HG03520 (cell line): ENCODE measurements around the gene CDK11A.
"Not testable (repeated sequence)": the region's sequence is repeated elsewhere in the genome, so short reads cannot be mapped to it uniquely, and the experiment has no call there.

Experiments used
- ATAC-seq: cut with Tn5 transposase; IDR thresholded peaks from one replicate; pipeline ENCODE4 v1.9.1; 2021; ENCODE audit warnings: mild to moderate bottlenecking, moderate library complexity; ENCODE audit not compliant: unreplicated experiment

CDK11A gene

DNA sequence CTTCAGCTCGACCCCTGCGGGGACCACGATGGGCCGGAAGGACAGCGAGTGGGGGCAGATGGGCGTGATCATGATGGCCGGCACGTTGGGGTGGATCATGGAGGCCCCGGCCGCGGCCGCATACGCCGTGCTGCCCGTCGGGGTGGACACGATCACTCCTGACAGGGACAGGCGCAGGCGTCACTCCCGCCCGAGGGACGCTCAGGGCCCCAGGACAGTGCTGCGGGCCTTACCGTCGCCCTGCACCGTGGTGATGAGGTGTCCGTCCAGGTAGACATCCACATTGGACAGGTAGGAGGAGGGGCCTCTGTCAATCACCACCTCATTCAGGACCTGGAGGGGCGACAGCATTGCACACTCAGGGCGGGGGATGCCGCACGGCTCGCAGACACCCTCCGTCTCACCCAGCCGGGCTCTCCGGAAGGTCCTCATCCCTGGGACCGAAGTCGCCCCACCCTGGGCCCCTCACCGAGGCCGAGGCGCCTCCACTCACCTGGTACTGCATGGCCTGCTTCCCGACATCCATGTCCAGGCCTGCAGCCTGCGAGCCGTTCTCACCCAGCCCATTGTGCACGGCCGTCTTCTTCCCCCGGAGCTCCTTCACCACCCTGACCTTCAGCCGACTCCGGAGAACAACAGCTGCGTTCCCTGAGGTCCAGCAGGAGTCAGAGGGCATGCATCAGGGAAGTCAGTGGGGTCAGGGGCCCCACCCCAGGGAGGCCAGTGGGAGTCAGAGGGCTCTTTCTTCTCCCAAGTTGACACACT is 30.1 kb upstream of the CDK11A start:
- ATAC-seq, result no peak

DNA sequence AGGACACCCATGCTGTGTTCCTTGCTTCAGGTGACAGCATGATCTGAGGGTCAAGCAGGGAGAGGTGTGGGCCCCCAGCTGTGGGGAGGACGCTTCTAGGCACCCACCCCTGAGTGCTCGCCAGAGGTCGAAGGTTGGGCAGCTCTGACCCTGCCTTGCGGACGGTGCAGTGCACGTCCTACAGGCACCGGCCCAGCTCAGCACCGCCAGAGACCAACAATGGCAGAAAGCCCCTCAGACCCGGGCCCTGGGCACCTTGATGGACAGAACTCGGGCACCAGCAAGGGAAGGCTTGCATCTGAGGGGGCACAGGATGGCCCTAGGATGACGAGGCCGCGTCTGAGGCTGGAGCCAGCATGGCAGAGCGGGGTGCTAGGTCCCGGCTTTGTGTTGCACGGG is 29.4 kb upstream of the CDK11A start:
- ATAC-seq, result no peak

DNA sequence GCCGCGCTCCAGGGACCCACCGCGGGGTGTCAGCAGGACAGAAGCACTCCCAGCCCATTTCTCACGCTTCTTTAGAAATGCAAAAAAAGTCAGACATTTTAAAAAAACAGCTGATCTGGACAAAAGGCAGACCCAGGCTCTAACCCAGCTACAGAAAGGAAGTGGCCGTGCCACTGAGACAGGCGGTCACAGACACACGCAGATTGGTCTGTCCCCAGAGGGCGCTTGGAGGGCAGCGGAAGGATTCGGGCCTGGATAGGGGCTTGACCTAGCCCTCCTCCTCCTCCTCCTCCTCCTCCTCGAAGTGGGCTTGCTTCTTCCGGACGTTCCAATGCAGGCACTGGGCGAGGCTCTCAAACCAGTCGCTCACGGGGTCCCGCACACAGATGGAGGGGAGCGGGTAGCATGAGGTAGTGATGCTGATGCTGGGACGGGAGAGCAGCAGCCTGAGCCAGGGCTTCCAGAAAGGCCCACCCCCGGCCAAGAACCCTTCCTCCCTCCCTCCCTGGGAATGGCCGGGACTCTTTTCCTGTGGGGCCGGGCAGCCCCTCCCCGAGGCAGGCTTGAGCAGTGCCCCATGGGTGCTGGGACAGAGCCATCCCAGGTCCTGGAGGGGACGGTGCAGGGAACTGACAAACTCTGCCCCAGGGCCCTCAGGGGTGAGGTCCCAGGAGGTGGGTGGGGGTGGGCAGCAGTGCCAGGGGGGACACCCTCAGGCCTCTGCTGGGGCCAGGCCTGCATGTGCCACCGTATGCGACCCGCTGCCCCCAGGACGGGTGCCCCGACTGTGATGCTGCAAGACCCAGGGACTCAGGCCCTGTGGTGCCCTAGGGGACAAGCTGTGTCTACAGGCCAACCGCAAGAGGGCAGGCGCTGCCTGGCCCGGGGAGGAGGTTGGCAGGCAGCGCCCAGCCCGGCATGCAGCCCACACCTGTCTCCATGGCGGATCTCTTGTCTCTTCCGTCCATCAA is 28.8 kb upstream of the CDK11A start:
- no peak for ATAC-seq

DNA sequence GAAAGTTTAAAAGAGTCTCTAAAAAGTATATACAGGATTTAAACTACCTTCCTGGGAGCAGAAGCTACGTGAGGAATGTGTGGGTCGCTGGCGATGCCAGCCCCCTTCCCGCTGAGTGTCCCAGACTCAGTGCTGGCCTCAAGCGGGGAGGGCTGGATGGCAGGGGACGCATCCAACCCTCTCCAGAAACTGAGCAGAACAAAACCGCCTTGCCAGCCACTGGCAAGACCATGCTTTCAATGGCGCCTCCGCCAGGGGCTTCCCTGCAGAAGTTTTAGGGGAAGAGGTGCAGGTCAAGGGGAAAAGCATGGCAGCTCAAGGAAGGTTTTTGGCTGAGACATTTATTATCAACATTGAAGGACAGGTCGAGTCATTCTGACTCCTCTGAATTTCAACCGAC is 28.0 kb upstream of the CDK11A start:
- no peak for ATAC-seq

DNA sequence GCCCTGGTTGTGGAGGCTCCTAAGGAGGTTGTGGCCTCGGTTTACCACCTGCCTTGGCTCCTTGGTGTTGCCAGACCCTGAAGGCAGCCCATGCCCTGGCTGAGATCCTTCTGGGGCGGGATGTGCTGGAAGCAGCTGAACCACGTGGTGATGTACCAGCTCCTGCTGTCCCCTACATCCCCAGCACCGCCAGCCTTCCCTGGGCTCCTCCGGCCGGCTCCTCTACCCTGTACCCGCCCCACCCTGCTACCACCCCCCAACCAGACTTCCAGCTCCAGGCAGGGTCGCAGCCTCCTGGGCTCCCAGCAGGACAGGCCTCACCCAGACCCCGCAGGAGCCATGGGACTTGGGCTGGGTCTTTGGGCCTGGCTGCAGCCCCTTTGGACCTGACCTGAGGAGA is 25.8 kb upstream of the CDK11A start:
- ATAC-seq, result not testable (repeated sequence)

DNA sequence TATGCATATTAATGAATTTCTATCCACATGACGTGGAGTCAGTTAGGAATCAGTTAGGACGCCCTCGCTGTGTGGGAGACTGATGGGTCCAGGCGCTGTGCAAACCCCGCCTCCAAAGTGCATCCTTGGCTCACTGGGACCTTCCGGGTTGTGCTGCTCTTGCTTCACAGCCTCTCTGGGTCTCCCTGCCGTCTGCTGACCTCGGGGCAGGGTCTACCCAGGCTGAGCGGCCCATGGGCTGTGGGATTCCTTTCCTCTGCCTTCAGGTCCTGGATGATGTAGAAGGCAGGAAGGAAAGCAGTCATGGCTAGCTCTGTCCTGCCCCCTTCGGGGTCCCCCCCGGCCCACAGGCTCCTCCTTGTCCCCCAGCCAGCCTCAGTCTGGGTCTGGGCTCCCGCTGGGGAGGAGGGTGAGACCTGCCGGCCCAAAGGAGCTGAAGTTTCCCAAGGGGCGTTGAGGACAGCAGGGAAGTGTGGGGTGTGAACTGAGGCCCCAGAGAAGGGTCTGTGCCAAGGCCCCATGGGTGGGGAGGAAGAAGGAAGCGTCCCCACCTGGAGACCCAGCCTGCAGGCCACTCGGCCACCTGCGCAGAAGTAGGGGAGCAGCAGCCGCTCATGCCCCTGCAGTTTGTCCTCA is 24.6 kb upstream of the CDK11A start:
- no peak for ATAC-seq

DNA sequence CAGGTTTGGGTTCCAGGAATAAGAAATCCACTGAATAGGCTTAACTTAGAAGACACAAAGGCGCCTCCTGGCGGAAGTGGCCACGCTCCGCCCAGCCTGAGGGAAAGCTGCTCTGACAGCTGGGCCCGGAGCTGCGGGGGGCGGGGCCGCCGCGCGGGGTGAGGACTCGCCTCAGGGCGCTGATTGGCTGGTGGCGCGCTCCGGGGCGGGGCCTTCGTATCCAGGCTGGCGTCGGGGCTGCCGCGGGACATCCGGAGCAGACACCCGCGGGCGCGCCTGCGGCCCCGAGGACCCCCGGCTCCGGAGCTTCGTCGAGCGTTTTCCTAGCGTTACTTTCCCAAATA is 22.4 kb upstream of the CDK11A start:
- ATAC-seq, result peak; percentile 80

DNA sequence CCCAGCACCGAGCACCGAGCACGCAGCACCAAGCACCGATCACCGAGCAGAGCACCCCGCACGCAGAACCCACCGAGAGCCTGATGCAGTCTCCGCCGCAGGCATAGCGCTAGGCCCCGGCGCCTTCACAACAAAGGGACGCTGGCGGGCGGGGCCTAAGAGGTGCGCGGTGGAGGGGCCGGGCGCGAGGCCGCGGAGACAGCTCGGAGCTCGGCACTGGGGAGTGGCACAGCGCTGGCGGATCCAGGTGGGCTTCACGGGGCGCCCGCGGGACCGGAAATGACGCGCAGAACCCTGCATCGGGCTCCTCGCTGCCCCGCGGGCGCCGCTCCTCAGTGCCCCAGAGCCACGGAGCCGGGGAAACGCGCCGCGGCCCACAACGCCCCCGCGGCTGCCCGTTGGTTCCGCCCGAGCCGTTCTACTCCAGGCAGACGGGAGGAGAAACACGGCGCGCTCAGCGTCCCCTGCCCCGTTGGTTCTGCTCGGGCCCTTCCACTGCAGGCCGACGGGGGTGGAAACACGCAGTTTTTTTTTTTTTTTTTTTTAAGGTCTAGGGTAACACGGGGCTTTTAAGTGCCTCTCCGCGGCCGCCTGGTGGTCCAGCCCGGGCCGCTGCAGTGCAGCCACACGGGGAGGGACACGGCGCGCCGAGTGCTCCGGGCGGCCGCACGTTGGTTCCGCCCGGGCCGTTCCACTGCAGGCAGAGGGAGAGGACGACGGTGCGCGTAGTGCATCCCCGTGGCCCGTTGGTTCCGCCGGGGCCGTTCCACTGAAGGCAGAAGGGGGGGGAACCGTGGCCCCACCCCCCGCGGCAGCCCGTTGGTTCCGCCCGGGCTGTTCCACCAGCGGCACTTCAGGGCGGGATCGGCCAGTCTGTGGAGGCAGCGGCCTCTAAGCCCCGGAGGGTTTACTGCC is 21.8 kb upstream of the CDK11A start:
- ATAC-seq, result peak; percentile 48

DNA sequence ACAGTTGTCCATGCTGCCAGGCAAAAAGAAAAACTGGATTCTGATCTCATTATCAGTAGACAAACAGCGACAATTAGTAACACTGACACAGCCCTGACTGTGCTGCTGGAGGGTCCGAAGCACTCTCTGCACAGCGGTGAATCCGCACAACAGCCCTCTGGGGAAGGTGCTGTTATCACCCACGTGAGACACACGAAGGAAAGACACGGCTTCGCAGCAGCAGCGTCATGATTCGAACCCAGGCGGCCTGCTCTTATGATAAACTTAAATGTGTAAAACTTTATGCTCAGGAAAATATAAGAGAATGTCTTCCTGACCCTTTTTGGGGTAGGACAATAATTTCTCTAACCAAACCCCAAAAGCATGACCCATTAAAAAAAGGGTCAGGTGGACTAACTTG is 18.4 kb upstream of the CDK11A start:
- ATAC-seq, result not testable (repeated sequence)

DNA sequence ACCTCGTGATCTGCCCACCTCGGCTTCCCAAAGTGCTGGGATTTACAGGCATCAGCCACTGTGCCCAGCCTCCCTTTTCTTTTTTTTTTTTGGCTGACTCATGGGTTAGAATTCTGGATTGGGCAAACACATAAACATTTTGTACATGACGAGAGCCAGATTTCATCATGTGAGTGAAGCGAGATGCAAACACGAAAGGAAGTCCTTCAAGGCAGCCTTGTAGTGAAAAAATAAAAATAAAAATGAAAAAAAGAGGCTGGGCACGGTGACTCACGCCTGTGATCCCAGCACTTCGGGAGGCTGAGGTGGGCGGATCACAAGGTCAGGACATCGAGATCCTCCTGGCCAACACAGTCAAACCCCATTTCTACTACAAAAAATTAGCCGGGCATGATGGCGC is 16.9 kb upstream of the CDK11A start:
- ATAC-seq, result not testable (repeated sequence)

DNA sequence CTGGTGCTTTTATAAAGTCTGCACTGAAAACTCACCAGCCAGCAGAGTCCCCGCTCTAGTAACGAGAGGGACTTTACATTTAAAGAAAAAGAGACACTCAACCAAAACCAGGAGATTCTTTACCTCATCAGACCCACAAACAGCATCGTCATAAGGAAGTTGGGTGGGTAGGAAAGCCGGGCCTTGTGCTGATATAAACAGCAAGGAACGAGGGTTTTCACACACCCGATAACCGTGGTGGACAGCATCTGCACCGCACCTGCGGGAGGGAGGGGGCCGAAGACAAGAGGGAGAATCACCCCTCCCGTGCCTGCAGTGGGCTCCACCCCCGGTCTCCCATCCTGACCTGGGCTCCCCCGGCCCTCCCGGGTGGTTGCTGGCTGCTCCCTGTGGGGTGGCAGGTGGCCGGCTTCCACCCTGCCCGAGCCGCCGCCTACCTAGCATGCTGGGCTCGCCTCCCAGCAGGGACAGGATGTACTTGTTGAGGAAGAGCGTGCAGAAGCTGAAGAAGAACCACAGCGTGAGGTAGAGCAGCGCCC is 14.7 kb upstream of the CDK11A start:
- not testable (repeated sequence) for ATAC-seq

DNA sequence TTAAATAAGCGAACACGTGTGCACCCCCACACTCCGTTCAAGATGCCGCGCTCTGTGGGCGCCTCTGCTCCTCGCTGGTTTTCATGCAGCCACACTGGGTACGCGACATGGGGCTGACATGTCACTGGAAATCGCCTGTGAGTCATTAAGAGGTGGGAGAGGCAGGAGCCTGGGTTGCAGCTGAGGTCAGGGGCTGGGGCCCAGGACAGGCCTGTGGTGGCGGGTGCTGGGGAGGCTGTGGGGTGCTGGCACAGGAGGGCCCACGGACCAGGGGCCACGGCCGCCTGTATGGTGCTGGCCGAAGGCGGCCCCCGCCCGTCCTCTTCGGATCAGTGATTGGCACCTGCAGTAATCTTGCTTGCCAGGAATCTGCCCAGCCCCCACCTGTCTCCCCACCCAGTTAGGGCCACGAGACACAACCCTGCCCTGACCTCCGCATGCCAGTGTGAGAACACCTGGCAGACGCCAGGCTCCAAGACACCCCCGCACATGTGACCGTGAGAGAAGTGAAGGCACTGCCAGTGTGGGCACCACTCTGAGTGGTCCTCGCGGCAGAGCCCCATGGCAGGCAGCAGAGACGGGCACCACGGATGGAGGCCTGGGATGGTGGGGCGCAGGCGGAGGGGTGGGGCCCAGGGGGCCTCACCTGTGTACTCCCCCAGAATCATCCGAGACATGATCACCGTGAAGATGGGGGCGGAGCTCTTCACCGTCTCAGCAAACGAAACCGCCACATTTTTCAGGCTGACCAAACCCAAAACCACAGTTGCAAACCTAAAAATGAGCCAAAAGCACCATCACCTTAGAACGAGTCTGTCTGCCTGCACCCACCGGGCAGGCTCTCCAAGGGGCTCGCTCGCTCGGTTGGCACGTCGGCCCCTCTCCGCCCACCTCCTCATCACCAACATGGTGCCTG is 13.8 kb upstream of the CDK11A start:
- not testable (repeated sequence) for ATAC-seq

DNA sequence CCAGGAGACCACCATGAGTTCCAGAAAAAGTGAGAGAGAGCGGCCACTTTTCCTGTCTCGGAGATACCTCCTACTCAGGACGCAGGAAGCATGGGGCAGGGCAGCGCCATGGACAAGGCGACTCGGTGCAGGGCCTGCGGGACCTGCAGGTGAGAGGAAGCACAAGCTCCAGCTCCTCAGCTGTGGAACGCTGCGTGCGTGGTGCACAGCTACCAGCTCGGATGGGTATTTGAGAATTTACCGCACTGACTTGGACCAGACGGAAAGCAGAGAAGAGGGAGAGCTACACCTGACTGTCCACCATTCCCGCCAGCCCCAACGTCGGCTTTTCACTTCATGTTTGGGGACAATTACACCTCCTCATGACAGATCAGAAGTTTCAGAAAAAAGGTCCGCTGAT is 8.2 kb upstream of the CDK11A start:
- ATAC-seq, result no peak

DNA sequence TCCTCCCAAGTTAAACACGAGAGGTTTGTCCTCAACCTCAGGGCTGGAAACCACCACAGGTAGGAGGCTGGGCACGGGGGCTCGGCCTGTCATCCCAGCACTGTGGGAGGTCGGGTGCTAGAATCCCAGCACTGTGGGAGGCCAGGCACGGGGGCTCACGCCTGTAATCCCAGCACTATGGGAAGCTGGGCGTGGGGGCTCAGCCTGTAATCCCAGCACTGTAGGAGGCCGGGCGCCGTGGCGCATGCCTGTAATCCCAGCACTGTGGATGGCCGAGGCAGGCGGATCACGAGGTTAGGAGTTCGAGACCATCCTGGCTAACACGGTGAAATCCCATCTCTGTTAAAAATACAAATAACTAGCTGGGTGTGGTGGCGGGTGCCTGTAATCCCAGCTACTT is 6.7 kb upstream of the CDK11A start:
- ATAC-seq, result no peak

DNA sequence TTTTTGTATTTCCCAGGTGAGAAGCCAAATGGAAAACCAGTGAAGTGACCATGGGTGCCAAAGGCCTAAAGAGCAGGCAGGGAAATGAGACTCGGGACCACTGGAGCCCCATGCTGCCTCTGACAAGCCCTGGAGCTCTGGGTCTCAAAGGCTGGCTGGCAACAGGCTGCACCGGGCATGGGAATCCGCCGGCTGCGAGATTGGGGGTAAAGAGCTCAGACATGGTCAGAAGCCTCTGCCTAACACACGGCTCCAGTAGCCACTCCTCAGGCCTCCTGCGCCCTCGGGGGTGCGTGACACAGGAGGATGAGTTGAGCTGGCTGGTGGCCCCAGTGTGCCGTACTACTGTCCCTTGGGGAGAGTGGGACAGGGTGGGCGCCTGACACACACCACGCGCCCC is 6.1 kb upstream of the CDK11A start:
- ATAC-seq, result not testable (repeated sequence)

DNA sequence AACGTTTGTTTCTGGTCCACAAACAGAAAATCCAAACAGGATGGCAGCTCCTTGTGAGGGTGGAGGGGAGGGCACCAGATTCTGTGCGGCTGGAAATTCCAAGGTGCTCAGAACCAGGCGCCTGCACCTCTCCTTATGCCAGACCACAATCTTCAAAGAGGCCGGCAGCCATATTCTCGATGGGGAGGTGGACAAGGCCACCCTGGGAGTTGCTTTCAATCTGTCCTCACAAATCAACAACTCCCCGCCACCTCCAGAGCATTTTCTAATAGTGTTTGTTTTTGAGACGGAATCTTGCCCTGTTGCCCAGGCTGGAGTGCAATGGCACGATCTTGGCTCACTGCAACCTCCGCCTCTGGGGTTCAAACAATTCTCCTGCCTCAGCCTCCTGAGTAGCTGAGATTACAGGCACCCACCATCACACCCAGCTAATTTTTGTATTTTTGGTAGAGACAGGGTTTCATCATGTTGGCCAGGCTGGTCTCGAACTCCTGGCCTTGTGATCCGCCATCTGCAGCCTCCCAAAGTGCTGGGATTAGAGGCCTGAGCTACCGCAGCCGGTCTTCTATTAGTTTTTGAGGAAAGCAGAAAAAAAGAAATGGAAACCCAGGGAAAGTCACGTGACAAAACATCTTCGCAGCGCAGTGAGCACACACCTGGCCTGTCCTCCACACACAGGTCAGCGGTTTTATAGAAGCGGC is 5.1 kb upstream of the CDK11A start:
- not testable (repeated sequence) for ATAC-seq

DNA sequence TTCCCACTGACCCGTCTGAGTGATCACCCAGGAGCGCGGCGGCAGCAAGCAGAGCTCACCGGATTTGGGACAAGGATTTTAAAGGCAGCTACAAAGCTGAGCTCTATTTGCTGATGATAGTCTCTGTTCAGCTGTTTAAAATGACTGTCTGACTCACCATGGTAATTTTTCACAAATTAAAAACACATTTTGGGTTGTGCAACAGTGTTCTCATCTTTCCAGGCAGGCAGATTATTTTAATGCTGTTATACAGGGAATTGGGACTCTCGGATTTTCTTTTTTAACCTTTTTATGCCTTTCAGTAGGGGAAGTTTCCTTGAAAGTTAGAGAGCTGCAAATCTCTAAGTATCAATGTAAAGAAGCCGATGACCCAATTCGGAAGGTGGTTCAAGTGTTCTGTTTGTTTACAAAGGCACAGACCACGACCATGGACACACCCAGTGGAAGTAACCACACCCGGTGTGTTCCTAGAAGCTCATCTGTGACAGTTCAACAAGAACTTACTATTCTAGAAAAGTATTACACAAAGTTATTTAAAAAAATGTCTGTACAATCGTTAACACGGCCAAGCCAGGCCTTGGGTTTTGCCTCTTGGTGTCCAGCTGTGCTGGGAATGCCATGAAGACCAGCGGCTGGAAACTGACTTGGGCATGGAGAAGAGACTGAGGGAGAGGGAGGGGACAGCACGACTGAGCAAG is 4.3 kb upstream of the CDK11A start:
- ATAC-seq, result not testable (repeated sequence)

DNA sequence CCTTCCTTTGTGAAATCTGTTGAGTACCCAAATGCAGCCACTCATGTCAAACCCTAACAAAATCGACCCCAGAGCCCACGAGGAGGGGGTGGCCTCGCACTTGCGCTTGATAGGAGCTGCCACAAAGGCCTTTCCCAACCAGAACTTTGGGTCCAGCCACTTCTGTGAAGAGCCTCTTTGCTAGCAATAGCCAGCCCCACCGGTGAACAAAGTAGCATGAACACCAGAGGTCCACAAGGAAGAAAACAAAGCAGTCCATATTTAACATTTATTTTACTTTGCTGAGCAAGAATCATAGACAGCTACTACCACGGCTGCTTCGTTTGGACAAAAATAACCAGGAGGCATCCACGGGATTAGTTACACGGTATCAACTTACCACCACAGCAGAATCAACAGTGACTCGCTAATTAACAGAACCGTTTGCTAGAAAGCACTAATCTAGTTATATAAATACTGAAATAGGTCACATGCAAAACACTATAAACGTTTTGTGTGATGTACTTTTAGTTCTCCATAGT is 3.0 kb upstream of the CDK11A start:
- ATAC-seq, result not testable (repeated sequence)
